Loucy (cell line): ENCODE results near the gene PRKD3.

Experiments used
- EZH2phosphoT487 ChIP-seq: fragments of 200-600 bp; IDR thresholded peaks from 2 replicates; pipeline ENCODE4 v1.6.1; 2018; ENCODE audit warnings: antibody characterized with exemption, mild to moderate bottlenecking, moderate library complexity, borderline replicate concordance
- TF ChIP-seq, protein P1 (sequence below): fragments of 200-600 bp; sonication (generic); conservative IDR thresholded peaks from 2 replicates; pipeline ENCODE4 v1.5.1; 2014; ENCODE audit warnings: mild to moderate bottlenecking, antibody characterized with exemption, low read length

DNA sequence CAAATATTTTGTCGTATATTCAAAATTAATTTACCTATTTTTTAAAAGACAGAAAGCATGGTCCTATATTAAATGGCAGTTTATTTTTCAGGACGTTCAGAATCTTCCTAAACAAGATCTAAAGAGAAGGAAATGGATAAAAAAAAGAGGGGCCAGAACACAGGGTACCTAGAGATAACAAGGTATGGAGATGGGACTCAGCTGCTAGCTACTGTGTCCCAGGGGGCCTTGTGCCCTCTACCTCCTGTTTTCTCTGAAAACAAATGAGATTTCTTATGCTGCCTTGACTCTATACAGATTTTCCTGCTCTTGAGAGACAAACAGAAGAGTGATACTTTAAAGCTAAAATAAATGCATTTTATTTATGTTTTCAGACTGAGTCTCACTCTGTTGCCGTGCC lies 9.3 kb downstream of the PRKD3 start:
- TF ChIP-seq, protein P1, sequence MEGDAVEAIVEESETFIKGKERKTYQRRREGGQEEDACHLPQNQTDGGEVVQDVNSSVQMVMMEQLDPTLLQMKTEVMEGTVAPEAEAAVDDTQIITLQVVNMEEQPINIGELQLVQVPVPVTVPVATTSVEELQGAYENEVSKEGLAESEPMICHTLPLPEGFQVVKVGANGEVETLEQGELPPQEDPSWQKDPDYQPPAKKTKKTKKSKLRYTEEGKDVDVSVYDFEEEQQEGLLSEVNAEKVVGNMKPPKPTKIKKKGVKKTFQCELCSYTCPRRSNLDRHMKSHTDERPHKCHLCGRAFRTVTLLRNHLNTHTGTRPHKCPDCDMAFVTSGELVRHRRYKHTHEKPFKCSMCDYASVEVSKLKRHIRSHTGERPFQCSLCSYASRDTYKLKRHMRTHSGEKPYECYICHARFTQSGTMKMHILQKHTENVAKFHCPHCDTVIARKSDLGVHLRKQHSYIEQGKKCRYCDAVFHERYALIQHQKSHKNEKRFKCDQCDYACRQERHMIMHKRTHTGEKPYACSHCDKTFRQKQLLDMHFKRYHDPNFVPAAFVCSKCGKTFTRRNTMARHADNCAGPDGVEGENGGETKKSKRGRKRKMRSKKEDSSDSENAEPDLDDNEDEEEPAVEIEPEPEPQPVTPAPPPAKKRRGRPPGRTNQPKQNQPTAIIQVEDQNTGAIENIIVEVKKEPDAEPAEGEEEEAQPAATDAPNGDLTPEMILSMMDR, result no peak
- TF ChIP-seq EZH2phosphoT487, result no peak
